Vein endothelial cell (primary cell): ENCODE measurements around the gene DLX4. TPM values are rescaled to one million over a fixed set of nuclear protein-coding genes. Genes with fewer than 3 reads are reported as not detected.

ENCODE experiments used
- small RNA-seq: library from RNA; depleted of rRNA; stranded (forward); fragments of <200 nt; gene quantifications from one replicate; pipeline ENCODE3, GENCODE V24; 2012
- total RNA-seq: library from RNA; depleted of rRNA; stranded (reverse); fragments of >200 nt; gene quantifications from 2 replicates; pipeline ENCODE4 v1.2.3, GENCODE V29; 2012

DLX4 gene
- not detected in 2 replicates for total RNA-seq

GRCh38 chr17:49969134-49969759, at the start of gene DLX4:
TSS of gene DLX4 (plus strand) at chr17:49969190. CDS start at chr17:49969469, 279 bp downstream.

GRCh38 chr17:49995055-49995738, 26.2 kb downstream of the DLX4 start, which contains the start of gene DLX3:
TSS of gene DLX3 (minus strand) at chr17:49995224. CDS start at chr17:49994998, 226 bp downstream.

Small RNAs within 50 kb of the gene (small RNA-seq; reads per million reads assigned to genes)
- gene RNU6-1313P: not detected

Other genes with a start within 250 kb of the DLX4 start
- gene FAM117A, start 205.1 kb upstream of the DLX4 start, total RNA-seq: 7.6 and 16.7 TPM in 2 replicates
- 51.2 and 93.7 TPM in 2 replicates for gene KAT7, start 180.5 kb upstream of the DLX4 start, total RNA-seq
- not detected in 2 replicates for gene TAC4, start 121.1 kb upstream of the DLX4 start, total RNA-seq
- not detected in 2 replicates for gene DLX3, start 26.0 kb downstream of the DLX4 start, total RNA-seq
- gene ITGA3, start 86.9 kb downstream of the DLX4 start, total RNA-seq: 77.7 and 168 TPM in 2 replicates
- gene PDK2, start 126.2 kb downstream of the DLX4 start, total RNA-seq: 15.8 and 28.7 TPM in 2 replicates
- gene SAMD14, start 161.0 kb downstream of the DLX4 start, total RNA-seq: 5.3 and 10.5 TPM in 2 replicates
- gene PPP1R9B, start 181.5 kb downstream of the DLX4 start, total RNA-seq: 33.9 and 47.0 TPM in 2 replicates
- gene SGCA, start 196.8 kb downstream of the DLX4 start, total RNA-seq: not detected in 2 replicates
- gene COL1A1, start 232.4 kb downstream of the DLX4 start, total RNA-seq: 9.5 and 38.4 TPM in 2 replicates